ENCODE results near the gene SULT1A1.
"Not testable (repeated sequence)": the region's sequence is repeated elsewhere in the genome, so short reads cannot be mapped to it uniquely, and the experiment has no call there.

SULT1A1 gene

DNA sequence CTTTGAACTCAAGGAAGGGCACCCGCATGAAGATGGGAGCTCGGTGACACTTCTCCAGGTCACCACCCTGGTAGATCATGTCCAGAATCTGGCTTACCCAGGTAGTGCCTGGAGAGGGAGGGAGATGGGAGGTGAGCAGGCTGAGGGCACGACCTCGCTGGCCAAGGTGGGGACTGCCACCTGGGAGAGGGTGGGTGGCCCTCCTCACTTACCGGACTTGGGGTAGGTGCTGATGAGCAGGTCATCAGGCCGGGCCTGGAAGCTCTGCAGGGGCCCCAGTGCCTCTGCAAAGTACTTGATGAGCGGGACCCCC lies 1.4 kb downstream of the SULT1A1 start:
- not testable (repeated sequence) for DNase-seq

DNA sequence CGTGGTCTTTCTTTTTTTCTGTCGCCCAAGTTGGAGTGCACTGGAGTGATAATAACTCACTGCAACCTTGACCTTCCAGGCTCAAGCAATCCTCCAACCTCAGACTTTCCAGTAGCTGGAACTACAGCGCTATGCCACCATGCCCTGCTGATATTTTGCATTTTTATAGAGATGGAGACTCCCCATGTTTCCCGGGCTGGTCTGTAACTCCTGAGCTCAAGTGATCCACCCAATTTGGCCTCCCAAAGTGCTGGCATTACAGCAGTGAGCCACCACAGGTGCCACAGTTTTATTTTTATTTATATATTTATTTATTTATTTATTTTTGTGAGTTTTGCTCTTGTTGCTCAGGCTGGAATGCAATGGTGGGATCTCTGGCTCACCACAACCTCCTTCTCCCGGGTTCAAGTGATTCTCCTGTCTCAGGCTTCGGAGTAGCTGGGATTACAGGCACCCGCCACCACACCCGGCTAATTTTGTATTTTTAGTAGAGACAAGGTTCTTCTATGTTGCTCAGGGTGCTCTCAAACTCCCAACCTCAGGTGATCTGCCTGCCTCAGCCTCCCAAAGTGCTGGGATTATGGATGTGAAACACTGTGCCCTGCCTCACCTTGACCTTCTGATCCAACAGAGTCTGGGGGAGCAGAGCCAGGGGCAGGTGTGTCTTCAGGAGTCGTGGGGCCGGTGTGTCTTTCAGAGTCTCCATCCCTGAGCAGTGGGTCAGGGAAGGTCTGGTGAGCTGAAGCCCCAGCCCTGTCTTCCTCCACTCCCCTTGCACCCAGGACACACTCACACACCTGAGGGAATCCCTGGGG lies 2.0 kb downstream of the SULT1A1 start:
- not testable (repeated sequence) for DNase-seq

DNA sequence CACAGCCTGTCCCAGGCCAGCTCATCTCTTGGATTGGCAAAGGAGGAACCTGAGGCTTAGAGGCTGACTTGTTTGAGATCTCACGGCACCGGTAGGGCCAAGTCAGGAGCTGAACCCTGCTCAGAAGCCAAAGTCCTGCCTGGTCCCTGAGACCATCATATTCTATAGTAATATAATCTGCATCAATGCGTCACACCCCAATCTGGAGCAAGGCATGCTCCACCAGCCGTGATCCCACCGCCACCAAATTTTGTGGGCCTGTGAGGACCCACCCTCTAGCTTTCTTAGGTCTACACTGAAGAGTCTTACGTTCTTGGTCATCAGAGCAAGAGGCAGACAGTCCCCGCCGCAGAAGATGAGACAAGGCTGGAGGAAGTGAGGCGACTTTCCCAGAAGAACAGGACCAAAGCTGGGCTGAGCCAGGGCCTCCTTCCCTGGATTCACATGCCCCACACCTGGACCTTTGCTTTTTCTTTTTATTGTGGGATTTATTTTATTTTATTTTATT lies 2.7 kb downstream of the SULT1A1 start:
- no peak for DNase-seq

DNA sequence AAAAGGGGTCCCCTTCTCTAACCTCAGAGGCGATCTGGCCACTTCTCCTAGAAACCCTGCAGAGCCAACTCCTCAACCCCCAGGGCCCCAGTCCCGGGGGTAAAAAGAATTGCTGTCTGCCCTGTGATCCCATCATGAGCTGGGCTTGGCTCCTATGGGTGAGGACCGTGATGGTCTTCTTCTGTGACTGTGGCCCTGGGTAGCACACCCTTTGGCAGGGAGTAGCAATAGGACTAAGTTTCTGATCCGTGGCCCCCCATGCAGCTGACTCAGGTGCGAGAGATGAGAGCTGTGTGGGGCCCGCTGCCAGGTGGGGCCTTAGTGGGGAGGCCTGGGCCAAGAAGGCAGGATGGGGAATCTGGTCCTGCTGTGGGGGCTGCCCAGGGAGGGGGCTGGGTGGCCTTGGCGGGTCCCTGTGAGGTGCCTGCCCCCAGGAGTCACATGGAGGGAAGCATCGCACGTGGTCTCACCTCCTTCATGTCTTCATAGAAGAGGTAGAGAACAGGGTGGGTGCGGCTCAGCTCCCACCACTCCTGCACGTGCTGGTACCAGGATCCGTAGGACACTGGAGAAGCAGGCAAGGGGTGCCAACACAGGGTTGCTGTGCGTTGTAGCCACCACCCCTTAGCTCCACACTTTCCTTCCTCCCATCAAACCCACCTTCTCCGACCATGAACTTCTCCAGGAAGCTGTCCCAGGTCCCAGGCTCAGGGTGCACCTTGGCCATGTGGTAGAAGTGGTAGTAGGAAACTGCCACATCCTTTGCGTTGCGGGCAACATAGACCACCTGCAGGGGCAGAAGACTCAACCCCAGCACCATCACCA lies 3.3 kb downstream of the SULT1A1 start:
- DNase-seq: no peak

DNA sequence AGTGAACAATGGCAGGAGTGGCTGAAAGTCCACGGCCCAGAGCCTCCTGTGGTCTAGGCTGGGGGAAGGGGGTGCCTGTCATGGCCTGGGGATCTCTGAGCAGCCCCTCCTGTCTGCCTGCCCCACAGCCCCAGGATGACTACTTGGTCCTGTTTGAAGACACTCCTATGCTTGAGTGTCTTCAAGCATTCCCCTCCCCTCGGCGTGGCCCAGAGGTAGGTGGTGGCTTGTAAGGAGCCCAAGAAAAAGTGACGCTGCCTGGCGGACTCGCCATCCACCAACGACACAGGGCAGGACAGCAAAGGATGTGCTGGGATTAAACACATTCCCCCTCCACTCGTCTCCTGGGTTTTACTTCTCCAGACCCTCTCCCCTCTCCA lies 5.7 kb downstream of the SULT1A1 start:
- no peak for DNase-seq

DNA sequence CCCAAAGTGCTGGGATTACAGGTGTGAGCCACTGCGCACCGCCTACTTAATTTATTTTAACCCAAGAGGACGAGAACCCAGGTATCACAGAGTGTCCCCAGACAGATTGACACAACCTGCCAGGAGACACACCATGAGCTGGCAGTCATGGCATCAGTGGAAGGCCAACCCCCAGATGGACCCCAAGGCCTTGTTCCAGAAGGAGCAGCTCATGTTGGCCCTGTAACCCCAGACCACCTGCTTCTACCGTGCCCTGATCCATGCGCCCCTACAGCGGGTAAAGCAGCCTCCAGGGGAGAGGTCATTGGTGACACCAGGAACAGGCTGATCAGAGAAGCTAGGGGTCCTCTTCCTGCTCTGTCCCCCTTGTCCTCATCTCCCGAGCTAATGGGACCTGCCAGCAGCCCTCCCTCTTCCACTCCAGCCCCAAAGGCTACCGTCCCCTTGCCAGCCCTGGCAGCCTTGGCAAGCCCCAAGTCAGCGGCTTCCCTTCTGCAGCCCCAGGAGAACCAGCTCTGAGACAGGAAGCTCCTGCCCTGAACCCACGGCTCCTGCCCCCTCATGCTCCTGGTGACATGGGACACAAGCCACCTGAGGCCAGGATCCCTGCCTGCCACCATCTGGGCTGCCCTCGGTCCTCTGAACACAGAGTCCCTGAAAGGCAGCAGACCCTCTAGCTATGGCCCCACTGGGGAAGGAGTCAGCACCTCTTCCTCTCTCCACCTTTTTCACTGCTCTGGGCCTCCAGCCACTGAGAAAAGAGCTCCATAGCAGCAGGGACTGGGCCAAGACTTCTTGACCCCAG lies 6.3 kb downstream of the SULT1A1 start:
- no peak for DNase-seq

DNA sequence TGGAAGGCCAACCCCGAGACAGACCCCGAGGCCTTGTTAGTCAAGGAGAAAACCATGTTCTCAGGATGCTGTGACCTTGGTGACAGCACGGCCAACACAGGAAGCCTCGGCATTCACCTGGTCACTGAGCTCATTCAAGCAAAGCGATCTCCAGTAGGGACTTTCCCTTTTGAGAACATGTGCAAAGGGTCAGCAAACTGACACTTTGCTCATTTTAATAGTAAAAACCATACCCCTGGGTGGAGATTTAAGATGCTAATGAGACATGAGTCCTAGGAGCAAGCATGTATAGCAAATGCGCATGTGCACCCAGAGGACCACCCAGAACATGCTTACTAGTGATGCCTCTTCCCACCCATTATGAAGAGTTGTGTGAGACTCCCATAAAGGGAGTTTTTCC lies 7.3 kb downstream of the SULT1A1 start:
- DNase-seq: no peak

DNA sequence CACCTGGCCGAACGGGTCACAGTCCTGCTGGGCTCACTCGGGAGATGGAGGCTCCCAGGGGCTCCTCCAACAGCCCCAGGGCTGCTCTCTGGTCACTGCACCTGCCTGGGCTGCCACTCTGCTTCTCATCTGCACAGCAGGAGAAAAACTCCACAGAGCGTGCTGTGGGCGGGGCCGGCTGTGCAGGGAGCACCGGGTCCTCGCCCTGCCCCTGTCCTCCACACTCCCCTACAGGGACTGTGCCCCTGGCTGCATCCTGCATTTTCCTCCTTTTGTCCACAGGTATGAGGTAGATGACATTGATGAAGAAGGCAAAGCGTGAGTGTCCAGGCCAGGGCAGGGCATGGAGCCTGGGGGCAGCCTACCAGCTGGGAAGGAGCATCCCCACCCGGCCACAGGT lies 7.8 kb downstream of the SULT1A1 start:
- not testable (repeated sequence) for DNase-seq

DNA sequence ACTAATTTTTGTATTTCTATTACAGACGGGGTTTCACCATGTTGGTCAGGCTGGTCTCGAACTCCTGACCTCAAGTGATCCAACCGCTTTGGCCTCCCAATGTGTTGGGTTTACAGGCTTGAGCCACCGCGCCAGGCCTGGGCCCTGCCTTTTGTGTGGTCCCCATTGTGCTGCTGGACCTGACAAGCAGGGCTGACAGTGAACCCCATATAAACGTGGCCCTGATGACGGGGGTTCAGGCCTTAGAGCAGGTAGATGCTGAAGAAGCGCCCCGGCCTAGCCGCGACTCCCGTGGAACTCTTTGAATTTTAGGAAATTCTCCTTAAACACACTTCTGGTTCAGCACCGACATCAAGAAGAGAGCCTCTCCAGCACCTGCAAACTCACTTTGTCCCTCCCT lies 8.3 kb downstream of the SULT1A1 start:
- not testable (repeated sequence) for DNase-seq

DNA sequence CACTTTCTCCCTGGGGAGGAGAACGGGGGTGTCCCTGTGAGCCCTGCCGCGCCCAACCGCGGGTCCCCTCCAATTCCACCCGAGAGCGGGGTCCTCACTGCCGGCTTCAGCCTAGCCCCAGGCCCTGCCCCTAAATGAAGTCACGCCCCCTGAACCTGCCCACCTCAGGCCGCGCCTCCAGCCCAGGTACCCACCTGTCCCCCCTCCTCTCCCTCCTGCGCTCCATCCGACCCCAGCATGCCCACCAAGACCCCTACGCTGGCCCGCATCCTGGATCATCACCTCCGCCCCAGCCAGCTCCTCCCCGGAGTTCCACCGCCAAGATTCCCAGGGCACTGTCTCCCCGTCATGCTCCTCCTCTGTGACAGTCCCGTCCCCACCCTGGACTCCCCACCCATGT lies 8.9 kb downstream of the SULT1A1 start:
- not testable (repeated sequence) for DNase-seq

DNA sequence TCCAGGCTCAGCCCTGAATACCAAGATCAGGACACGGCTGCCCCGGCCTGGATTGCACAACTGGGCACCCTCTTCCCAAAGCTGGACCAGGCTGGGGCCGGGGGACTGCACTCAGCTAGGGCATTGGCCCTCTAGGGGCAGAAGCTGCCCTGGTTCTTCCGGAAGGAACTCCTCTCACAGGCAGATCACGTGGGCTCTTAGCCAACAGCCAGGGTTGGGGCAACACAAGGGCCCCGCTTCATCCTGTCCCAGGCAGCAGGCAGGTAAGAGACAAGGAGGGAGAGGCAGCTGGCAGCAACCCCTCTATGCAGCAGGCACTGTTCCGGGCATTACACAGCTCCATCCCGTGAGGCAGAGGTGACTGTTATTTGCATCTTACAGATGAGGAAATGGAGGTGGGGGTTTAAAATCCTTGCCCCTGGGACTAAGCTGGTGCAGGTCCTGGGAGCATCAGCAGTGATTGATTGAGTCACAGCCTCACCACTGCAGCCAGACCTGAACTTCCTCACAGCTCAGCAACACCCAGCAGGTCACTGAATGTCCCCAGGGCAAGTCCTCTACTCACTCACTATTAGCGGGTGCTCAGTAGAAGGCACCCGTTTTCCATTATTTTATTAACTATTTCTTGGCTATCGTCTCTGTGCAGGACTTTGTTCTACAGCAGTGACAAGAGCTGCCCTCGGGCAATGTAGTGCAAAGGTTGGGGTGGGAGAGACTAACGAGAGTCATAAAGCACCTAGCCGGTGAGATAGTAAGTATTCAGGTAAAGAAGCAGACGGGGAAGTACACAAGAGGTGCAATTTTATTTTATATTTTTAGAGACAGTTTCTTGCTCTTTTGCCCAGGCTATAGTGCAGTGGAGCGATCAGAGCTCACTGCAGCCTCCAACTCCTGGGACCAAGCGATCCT lies 10.2 kb downstream of the SULT1A1 start:
- DNase-seq: not testable (repeated sequence)

DNA sequence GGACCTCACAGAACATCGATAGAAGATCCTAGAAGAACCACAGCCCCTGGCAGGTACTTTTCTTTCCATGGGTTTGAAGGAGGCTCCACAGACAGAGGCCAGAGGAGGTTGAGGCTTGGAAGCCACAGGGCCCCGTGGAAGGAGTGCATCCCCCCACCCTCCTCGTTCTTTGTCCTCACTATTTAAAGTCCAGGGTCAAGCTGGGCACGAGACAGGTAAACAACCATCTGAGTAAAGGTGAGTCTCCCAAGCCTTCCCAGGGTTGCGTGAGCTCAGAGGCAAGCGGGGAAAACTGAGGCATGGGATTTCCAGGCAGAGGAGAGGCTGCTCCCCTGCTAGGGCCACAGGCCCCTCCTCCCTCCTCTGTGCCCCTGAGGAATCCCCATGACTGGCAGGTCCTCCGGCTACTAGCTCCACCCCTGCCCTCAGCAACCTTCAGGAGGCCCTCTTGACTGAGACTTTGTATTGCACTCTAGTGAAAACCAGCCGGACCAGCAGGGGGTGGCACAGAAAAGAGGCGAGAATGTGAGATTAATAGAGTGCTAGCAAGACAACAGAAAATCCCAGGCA lies 12.1 kb downstream of the SULT1A1 start:
- DNase-seq: no peak

DNA sequence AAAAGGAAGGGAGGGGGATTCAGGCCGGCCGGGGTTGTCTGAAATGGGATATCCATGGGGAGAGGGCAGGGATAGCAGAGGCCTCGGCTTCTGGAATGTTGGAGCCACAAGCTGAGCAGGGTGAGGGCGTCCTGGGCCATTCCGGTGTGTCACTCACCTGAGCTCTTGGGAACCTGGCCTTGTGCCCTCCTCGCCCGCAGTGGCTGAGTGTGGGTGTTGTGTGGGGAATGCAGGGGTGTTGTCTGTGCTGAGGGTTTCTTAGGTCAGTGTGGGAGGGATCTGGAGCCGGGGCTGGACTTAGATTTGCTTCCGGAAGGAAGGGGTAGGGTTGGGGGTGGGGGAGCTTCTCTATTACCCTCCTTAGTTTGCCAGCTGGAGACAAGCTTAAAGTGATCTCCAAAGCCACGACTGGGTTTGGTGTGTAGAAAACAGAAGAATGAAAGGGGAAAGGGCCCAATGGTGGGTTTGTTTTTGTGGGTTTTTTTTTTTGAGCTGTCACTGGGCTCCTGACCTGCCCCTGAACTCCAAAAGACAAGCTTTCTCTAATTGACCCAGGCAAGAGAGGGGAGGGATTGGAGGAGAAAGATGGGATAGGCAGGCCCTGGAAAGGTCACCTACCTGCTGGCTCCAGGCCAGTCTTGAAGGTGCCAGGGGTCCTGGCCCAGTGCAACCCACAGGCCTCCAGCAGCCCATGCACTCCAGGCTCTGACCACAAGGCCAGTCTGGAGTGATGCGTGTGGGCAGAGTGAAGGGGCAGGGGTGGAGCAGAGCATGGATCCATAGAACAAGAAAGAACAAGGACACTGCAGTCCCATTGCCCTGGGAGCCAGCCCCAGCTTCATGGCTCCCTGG lies 12.8 kb downstream of the SULT1A1 start, which contains the start of gene SULT1A2:
Gene SULT1A2 (minus strand): TSS at position 211 of the 852 bp plus-strand sequence. CDS start 1,120 bp downstream, outside the sequence.
- DNase-seq: no peak

DNA sequence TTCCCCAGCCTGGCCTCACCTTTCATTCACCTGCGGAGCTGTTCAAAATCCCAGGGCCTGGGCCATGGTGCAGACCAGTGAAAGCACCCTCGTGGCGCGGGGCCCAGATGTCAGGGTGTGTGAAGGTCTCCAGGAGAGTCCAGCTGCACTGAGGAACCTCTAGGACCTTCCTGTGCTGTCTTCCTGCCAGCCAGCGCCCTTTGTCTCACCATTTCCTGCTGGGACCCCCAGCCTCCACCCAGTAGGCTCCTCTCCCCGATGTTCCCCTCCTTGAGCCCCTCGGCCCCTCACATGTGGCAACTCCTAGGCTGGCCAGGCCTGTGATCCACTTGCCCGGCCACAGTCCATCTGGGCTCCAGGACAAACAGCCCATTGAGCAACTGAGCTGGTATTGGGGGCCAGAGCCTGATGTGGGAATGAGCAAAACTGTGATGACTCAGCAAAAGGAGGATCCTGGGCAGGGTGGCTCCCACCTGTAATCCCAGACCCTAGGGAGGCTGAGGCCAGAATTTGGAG lies 13.7 kb downstream of the SULT1A1 start:
- no peak for DNase-seq

DNA sequence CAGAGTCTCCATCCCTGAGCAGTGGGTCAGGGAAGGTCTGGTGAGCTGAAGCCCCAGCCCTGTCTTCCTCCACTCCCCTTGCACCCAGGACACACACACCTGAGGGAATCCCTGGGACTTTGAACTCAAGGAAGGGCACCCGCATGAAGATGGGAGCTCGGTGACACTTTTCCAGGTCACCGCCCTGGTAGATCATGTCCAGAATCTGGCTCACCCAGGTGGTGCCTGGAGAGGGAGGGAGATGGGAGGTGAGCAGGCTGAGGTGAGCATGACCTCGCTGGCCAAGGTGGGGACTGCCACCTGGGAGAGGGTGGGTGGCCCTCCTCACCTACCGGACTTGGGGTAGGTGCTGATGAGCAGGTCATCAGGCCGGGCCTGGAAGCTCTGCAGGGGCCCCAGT lies 14.4 kb downstream of the SULT1A1 start:
- not testable (repeated sequence) for DNase-seq

DNA sequence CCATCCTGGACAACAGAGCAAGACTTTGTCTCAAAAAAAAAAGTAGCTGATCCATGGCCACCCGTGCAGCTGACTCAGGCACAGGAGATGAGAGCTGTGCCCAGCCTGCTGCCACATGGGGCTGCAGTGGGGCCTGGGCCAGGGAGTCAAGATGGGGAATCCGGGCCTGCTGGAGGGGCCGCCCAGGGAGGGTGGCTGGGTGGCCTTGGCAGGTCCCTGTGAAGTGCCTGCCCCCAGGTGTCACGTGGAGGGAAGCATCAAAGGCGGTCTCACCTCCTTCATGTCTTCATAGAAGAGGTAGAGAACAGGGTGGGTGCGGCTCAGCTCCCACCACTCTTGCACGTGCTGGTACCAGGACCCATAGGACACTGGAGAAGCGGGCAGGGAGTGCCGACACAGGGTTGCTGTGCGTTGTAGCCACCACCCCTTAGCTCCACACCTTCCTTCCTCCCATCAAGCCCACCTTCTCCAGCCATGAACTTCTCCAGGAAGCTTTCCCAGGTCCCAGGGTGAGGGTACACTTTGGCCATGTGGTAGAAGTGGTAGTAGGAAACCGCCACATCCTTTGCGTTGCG lies 16.8 kb downstream of the SULT1A1 start:
- DNase-seq: no peak

DNA sequence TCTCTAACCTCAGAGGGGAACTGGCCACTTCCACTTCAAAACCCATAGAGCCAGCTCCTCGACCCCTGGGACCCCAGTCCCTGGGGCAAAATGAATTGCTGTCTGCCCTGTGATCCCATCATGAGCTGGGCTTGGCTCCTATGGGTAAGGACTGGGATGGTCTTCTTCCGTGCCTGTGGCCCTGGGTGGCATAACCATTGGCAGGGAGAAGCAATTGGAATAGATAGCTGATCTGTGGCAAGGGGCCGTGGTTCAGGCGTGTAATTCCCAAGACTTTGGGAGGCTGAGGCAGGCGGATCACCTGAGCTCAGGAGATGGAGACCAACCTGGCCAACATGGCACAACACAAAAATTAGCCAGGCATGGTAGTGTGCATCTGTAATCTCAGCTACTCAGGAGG lies 17.3 kb downstream of the SULT1A1 start:
- DNase-seq: no peak

DNA sequence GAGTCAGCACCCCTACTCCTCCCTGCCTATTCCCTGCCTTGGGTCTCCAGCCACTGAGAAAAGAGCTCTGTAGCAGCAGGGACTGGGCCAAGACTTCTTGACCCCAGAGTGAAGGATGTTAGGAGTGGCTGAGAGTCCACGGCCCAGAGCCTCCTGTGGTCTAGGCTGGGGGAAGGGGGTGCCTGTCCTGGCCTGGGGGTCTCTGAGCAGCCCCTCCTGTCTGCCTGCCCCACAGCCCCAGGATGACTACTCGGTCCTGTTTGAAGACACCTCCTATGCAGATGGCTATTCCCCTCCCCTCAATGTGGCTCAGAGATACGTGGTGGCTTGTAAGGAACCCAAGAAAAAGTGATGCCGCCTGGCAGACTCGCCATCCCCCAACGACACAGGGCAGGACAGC lies 18.5 kb downstream of the SULT1A1 start:
- DNase-seq: no peak

DNA sequence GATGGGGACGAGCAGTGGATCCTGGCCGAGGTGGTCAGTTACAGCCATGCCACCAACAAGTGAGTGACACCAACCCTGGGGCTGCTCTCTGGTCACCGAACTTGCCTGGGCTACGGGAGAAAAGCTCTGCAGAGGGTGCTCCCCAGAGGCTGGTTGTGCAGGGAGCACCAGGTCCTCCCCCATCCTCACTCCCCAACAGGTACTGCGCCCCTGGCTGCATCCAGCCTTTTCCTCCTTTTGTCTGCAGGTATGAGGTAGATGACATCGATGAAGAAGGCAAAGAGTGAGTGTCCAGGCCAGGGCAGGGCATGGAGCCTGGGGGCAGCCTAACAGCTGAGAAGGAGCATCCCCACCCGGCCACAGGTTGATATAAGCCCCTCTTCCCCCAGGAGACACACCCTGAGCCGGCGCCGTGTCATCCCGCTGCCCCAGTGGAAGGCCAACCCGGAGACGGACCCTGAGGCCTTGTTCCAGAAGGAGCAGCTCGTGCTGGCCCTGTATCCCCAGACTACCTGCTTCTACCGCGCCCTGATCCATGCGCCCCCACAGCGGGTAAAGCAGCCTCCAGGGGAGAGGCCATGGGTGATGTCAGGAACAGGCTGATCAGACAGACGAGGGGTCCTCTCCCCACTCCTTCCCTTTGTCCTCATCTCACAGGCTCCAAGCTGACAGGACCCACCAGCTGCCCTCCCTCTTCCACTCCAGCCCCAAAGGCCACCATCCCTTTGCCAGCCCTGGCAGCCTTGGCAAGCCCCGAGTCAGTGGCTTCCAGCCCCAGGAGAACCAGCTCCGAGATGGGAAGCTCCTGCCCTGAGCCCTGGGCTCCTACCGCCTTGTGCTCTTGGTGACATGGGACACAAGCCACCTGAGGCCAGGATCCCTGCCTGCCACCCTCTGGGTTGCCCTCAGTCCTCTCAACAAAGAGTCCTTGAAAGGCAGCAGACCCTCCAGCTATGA lies 19.2 kb downstream of the SULT1A1 start:
- DNase-seq: no peak

Measured in GDM1 (cell line).